MCF 10A (cell line): ENCODE results near the gene TMED1. TPM values are rescaled to one million over a fixed set of nuclear protein-coding genes. Genes with fewer than 3 reads are reported as not detected.

Experiments
- BruUV-seq: library from RNA; stranded (reverse); fragments of 400-500 nt; replicated peaks from 2 replicates; lab custom pipeline; 2021; lab: Mats Ljungman, UMichigan
- CTCF ChIA-PET: fragments of 300-600 bp; sonication (Branson Sonifier 250); formaldehyde crosslinking; extraction: SDS; loops from one replicate; lab custom pipeline; 2021; ENCODE audit warnings: antibody characterized with exemption, inconsistent platforms; lab: Yijun Ruan, JAX
- POLR2A ChIA-PET: fragments of 300-600, 350-650 bp; sonication (Branson Sonifier 250); formaldehyde crosslinking; extraction: SDS; loops from one replicate; lab custom pipeline; 2020; ENCODE audit warnings: antibody characterized with exemption, inconsistent platforms; lab: Yijun Ruan, JAX
- DNase-seq: peaks from one replicate; pipeline ENCODE4 v3.0.0-alpha.2; 2018; ENCODE audit not compliant: unreplicated experiment
- H3K27ac Mint-ChIP-seq: one replicate; pipeline ENCODE4 v1.8.0; 2022; ENCODE audit warnings: mild to moderate bottlenecking, low read depth, mixed read lengths; ENCODE audit not compliant: unreplicated experiment
- H3K27me3 Mint-ChIP-seq: one replicate; pipeline ENCODE4 v1.8.0; 2022; ENCODE audit warnings: mixed read lengths; ENCODE audit not compliant: insufficient read depth, unreplicated experiment
- H3K36me3 Mint-ChIP-seq: one replicate; pipeline ENCODE4 v1.8.0; 2022; ENCODE audit warnings: mild to moderate bottlenecking, moderate library complexity, mixed read lengths; ENCODE audit not compliant: insufficient read depth, unreplicated experiment
- H3K4me1 Mint-ChIP-seq: one replicate; pipeline ENCODE4 v1.8.0; 2022; ENCODE audit warnings: mixed read lengths; ENCODE audit not compliant: insufficient read depth, unreplicated experiment
- H3K4me3 Mint-ChIP-seq: one replicate; pipeline ENCODE4 v1.8.0; 2022; ENCODE audit warnings: mild to moderate bottlenecking, moderate library complexity, mixed read lengths; ENCODE audit not compliant: unreplicated experiment
- H3K9me3 Mint-ChIP-seq: one replicate; pipeline ENCODE4 v1.8.0; 2022; ENCODE audit warnings: mixed read lengths; ENCODE audit not compliant: unreplicated experiment
- intact Hi-C: fragments of 100-400 bp; cut with micrococcal nuclease; formaldehyde crosslinking; loops from 2 replicates; pipeline ENCODE4 v1.14.1; 2022
- total RNA-seq: library from RNA; stranded (reverse); gene quantifications from 2 replicates; pipeline ENCODE4 v1.2.3, GENCODE V29; 2022
- TF ChIP-seq, protein P1 (sequence below): fragments of 200-600 bp; IDR thresholded peaks from one replicate; pipeline ENCODE4 v1.8.0; 2022; ENCODE audit warnings: antibody characterized with exemption, mild to moderate bottlenecking; ENCODE audit not compliant: unreplicated experiment

The TMED1 gene
- total RNA-seq, 1 experiment from 2014 or later: 23.2 TPM

DNA sequence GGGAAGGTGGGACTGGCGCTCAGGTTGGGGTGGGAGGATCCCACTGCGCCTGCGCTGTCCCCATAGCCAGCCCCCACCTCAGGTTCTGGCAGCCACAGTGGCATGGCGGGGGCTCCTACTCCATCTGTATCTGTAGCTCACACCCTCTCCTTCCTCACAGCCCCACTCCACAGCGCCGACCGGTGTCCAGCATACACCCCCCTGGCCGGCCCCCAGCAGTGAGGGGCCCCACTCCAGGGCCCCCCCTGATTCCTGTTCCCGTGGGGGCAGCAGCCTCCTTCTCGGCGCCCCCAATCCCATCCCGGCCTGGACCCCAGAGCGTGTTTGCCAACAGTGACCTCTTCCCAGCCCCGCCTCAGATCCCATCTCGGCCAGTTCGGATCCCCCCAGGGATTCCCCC lies 6.0 kb downstream of the TMED1 start:
- peaks cover 50% of the 10 kb centered on the region for H3K36me3 Mint-ChIP-seq
- DNase-seq: no peak
- ChIA-PET CTCF (no interaction called here), POLR2A (no interaction called here)
- H3K9me3 Mint-ChIP-seq: no peaks in the 10 kb centered on the region
- no peak overlapping the region for H3K4me3 Mint-ChIP-seq
- BruUV-seq: no TSS peak
- H3K27ac Mint-ChIP-seq: no peak overlapping the region
- H3K27me3 Mint-ChIP-seq: no peaks in the 10 kb centered on the region
- intact Hi-C loops: no loop called here
- TF ChIP-seq, protein P1, sequence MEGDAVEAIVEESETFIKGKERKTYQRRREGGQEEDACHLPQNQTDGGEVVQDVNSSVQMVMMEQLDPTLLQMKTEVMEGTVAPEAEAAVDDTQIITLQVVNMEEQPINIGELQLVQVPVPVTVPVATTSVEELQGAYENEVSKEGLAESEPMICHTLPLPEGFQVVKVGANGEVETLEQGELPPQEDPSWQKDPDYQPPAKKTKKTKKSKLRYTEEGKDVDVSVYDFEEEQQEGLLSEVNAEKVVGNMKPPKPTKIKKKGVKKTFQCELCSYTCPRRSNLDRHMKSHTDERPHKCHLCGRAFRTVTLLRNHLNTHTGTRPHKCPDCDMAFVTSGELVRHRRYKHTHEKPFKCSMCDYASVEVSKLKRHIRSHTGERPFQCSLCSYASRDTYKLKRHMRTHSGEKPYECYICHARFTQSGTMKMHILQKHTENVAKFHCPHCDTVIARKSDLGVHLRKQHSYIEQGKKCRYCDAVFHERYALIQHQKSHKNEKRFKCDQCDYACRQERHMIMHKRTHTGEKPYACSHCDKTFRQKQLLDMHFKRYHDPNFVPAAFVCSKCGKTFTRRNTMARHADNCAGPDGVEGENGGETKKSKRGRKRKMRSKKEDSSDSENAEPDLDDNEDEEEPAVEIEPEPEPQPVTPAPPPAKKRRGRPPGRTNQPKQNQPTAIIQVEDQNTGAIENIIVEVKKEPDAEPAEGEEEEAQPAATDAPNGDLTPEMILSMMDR: no peak
- no peaks in the 10 kb centered on the region for H3K4me1 Mint-ChIP-seq

DNA sequence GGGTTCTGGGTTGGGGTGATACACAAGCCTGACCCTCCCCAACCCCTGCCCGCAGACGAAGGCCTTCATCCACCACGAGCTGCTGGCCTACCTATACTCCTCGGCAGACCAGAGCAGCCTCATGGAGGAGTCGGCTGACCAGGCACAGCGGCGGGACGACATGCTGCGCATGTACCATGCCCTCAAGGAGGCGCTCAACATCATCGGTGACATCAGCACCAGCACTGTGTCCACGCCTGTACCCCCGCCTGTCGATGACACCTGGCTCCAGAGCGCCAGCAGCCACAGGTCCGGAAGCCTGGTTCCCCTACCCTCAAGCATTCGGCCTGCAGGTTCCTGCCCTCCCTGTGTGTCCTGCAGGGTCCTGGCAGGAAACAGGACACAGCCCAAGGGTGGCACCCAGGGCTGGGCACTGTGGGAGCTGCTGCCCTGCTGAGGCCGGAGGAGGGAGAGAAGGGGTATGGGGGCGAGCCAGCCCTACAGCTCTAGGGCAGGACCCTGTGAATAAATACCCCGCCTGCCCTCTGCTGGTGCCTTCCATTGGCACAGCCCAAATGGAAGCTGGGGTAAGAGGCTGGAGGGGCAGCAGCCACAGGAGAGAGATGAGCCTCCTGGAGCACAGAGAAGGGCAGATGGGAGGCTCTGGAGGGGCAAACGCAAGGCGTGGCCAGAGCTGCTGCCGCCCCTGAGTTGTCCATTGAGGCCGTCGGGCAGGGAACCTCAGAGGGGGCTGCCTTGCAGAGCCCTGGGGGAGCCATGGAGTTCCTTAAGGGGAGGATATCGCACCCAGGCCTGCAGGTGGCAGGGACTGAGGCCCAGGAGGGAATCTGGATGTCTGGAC lies 6.8 kb downstream of the TMED1 start:
- ChIA-PET POLR2A (no interaction called here), CTCF (interaction anchor here (0.7 to 1.8 kb wide), 3 partner anchors 35 to 1966 kb away, joined by 3 to 5 read pairs (median 5); no protein-coding TSS in a partner anchor)
- peaks cover 54% of the 10 kb centered on the region for H3K36me3 Mint-ChIP-seq
- TF ChIP-seq, protein P1: no peak
- no peaks in the 10 kb centered on the region for H3K4me1 Mint-ChIP-seq
- no peak for DNase-seq
- no peaks in the 10 kb centered on the region for H3K27me3 Mint-ChIP-seq
- H3K27ac Mint-ChIP-seq: no peak overlapping the region
- H3K4me3 Mint-ChIP-seq: no peak overlapping the region
- H3K9me3 Mint-ChIP-seq: no peaks in the 10 kb centered on the region
- intact Hi-C loops: no loop called here
- no TSS peak for BruUV-seq

DNA sequence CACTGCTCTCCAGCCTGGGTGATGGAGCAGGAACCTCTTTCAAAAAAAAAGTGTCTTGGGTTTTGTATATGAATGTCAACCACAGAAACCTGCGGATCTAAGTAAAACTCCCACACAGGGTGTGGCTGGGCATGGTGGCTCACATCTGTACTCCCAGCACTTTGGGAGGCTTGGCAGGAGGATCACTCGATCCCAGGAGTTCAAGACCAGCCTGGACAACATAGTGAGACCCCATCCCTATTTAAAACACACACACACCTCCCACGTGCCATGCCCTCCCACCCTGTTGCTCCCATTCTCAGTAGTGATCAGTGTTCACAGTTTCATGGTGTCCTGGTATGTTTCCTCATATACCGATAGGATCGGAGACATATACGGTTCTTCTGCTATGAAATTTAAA lies 9.2 kb downstream of the TMED1 start:
- Mint-ChIP-seq H3K36me3 (peaks cover 62% of the 10 kb centered on the region), H3K27me3 (no peaks in the 10 kb centered on the region), H3K9me3 (no peaks in the 10 kb centered on the region), H3K4me3 (no peak overlapping the region), H3K27ac (no peak overlapping the region), H3K4me1 (no peaks in the 10 kb centered on the region)
- TF ChIP-seq, protein P1: no peak
- DNase-seq: no peak
- no TSS peak for BruUV-seq
- intact Hi-C loops: no loop called here
- CTCF ChIA-PET: interaction anchor here (0.5 kb wide), 1 partner anchor 34 kb away, joined by 4 read pairs; no protein-coding TSS in a partner anchor
- POLR2A ChIA-PET: no interaction called here

DNA sequence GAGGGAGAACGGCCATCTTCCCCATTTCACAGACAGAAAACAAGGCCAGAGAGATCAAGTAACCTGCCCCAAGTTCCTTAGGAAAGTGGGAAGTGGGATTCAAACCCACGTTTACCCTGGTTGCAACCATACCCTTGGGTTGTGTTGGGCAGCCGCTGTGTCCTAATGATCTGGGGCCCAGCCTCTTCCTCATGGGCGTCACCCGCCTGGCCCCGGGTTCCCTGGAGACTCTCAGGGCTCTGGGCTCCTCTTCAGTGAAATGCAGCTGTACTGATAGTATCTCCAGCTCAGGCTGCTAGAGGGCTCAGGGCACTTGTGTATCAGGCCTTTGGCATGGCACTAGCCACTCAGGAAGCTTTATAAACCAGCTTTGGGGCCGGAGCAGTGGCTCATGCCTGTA lies 9.8 kb downstream of the TMED1 start:
- CTCF ChIA-PET: interaction anchor here (0.5 kb wide), 1 partner anchor 33 kb away, joined by 4 read pairs; no protein-coding TSS in a partner anchor
- no peak overlapping the region for H3K27ac Mint-ChIP-seq
- no peaks in the 10 kb centered on the region for H3K27me3 Mint-ChIP-seq
- no peak for DNase-seq
- H3K36me3 Mint-ChIP-seq: peaks cover 62% of the 10 kb centered on the region
- intact Hi-C loops: no loop called here
- H3K4me3 Mint-ChIP-seq: no peak overlapping the region
- TF ChIP-seq, protein P1: no peak
- no TSS peak for BruUV-seq
- POLR2A ChIA-PET: no interaction called here
- no peaks in the 10 kb centered on the region for H3K4me1 Mint-ChIP-seq
- no peaks in the 10 kb centered on the region for H3K9me3 Mint-ChIP-seq
